ENCODE data around the gene PNMA5.
"Not testable (repeated sequence)": the region's sequence is repeated elsewhere in the genome, so short reads cannot be mapped to it uniquely, and the experiment has no call there.

PNMA5 gene

DNA sequence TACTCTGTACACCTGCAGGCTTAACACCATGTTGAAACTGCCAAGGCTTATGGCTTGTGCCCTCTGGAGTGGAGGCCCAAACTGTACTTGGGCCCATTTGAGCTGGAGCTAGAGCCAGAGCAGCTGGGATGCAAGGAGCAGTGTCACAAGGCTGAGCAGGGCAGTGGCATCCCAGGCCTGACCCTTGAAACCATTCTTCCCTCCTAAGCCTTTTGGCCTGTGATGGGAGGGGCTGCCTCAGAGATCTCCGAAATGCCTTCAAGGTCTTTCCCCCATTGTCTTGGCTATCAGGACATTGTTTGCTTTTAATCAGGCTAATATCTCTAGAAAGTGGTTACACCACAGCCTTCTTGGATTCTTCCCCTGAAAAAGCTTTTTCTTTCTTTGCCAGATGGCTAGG, 10.9 kb upstream of the PNMA5 start:
- TF ChIP-seq, protein P1, sequence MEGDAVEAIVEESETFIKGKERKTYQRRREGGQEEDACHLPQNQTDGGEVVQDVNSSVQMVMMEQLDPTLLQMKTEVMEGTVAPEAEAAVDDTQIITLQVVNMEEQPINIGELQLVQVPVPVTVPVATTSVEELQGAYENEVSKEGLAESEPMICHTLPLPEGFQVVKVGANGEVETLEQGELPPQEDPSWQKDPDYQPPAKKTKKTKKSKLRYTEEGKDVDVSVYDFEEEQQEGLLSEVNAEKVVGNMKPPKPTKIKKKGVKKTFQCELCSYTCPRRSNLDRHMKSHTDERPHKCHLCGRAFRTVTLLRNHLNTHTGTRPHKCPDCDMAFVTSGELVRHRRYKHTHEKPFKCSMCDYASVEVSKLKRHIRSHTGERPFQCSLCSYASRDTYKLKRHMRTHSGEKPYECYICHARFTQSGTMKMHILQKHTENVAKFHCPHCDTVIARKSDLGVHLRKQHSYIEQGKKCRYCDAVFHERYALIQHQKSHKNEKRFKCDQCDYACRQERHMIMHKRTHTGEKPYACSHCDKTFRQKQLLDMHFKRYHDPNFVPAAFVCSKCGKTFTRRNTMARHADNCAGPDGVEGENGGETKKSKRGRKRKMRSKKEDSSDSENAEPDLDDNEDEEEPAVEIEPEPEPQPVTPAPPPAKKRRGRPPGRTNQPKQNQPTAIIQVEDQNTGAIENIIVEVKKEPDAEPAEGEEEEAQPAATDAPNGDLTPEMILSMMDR (IDR thresholded peaks at IDR 0.05; ENCODE audit: low read depth, low read length) = no peak
- H3K4me3 ChIP-seq (ENCODE audit: low read depth, low read length) = no peak overlapping the region

DNA sequence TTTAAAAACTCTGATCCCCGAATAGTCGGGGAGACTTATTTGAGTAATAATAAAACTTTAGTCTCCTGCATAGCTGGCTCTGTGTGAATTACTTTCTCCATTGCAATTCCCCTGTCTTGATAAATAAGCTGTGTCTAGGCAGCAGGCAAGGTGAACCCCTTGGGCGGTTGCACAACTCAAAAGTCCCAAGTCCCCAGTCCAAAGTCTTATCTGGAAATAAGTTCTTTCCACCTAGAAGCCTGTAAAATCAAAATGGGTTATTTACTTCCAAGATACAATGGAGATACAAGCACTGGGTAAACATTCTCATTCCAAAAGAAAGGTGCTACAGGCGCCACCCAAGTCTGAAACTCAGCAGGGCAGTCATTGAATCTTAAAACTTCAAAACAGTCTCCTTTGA, 10.1 kb upstream of the PNMA5 start:
- TF ChIP-seq, protein P1 (IDR thresholded peaks at IDR 0.05; ENCODE audit: low read depth, low read length) = no peak

DNA sequence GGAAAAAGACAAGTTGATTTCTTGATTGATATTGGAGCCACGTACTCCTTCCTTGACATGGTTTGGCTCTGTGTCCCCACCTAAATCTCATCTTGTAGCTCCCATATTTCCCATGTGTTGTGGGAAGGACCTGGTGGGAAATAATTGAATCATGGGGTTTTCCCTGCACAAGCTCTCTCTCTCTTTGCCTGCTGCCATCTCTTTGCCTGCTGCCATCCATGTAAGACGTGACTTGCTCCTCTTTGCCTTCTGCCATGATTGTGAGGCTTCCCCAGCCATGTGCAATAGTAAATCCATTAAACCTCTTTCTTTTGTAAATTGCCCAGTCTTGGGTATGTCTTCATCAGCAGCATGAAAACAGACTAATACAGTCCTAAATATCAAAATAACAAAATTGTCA, 8.3 kb upstream of the PNMA5 start:
- not testable (repeated sequence) for H3K4me3 ChIP-seq (ENCODE audit: low read depth, low read length)

More for the DNA sequence above, 10.1 kb upstream of the PNMA5 start:
- H3K4me3 ChIP-seq (ENCODE audit: low read depth, low read length) = no peak overlapping the region

DNA sequence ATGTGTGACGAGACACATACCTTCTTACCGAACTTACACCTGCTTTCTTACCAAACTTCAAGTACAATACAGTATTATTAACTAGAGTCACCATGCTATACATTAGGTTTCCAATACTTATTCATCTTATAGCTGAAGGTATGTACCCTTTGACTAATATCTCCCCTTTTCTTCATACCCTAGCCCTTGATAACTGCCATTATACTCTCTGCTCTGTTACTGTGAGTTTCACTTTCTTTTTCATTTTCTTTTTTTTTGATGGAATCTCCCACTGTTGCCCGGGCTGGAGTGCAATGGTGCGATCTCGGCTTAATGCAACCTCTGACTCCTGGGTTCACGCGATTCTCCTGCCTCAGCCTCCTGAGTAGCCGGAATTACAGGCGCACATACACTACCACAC, 3.4 kb upstream of the PNMA5 start:
- TF ChIP-seq, protein P1 (IDR thresholded peaks at IDR 0.05; ENCODE audit: low read depth, low read length) = no peak
- no peak overlapping the region for H3K4me3 ChIP-seq (ENCODE audit: low read depth, low read length)

DNA sequence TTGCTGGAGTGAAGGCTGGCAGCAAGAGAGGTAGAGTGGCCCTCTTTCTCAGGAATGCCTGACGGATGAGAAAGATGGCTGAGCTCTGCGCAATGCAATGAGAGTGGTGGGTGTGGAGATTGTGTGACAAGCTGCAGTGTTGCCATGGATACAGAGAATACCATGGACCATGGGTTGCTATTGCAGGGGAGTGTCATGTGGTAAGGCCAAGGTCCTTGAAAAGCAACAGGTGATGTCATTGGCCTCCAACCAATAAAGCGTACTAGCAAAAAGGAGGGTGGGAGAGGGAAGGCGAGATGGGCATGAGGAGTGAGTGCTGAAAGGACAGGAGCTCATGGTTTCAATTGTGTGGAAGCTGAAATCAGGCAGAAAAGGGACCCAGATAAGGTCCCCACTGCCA, 1.8 kb downstream of the PNMA5 start:
- TF ChIP-seq, protein P1 (IDR thresholded peaks at IDR 0.05; ENCODE audit: low read depth, low read length) = no peak
- H3K4me3 ChIP-seq (ENCODE audit: low read depth, low read length) = no peak overlapping the region

DNA sequence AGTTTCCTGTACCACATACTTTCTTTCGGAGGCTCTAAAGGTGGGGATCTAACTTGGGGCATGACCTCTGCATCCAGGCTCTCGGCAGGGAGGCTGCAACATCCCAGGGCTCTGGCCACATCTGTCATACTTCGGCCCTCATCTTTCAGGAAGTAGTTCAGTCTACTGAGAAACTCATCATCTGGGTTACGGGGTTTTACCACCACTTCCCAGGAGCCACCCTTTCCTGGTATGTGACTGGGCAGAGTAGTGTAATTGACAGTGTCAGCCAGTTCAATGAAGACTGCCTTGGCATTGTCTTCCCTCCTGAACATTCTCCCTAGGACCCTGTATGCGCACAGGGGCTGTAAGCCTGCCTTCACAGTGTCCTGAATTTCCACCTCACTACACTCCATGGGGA, 2.8 kb downstream of the PNMA5 start:
- TF ChIP-seq, protein P1 (IDR thresholded peaks at IDR 0.05; ENCODE audit: low read depth, low read length) = no peak
- no peak overlapping the region for H3K4me3 ChIP-seq (ENCODE audit: low read depth, low read length)

DNA sequence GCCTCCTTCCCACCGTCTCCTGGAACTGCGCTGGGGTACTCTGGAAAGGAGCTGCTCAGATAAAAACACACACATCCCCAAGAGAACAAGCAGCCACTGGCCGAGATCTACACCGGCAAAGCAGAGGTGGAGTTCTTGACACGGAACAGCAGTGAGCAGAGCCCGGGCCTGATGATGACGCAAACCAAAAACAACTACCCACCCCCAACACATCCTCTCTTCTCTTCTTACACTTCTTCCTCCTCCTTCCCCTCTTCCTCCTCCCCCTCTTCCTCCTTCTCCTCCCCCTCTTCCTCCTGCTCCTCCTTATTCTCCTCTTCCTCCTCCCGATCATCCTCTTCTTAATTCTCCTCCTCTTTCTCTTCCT, 4.6 kb downstream of the PNMA5 start:
- TF ChIP-seq, protein P1 (IDR thresholded peaks at IDR 0.05; ENCODE audit: low read depth, low read length) = no peak
- no peak overlapping the region for H3K4me3 ChIP-seq (ENCODE audit: low read depth, low read length)

DNA sequence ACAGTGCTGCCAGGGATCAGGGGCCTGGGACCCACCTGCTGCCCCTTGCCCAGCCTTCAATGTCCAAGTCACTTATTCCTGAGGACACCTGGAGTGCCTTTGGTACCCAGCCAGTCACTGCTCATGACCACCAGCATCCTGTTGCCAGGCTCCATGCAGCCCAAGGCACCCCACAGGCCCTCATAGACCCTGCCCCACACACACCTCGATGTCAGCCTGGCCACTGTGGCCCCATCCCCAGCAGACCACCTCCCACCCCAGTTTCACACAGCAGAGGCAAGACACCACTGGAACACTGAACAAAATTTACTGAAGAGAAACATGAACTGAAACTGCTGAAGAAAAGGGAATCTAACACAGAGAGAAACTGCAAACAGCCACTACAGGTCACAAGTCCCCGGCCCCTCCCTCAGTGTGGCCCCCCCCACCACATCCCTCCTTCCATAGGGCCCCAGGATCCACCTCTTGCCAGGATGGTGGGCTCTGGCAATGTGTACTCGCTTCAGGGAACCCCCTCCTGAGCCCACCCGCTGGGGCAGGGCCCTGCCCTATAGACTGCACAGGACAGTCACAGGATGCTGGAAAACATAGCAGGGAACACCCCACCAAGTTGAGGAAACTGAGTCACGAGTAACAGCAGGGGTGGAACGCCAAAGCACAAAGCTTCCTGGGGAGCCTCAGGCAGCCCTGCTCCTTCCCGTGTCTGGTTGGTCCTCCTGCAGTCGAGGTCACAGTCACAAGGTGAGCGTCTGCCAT, 5.2 kb downstream of the PNMA5 start:
- H3K4me3 ChIP-seq (ENCODE audit: low read depth, low read length) = no peak overlapping the region
- TF ChIP-seq, protein P1 (IDR thresholded peaks at IDR 0.05; ENCODE audit: low read depth, low read length) = no peak
